ENCODE data around the gene MAP3K13. TPM values are rescaled to one million over a fixed set of nuclear protein-coding genes. Genes with fewer than 3 reads are reported as not detected.

Gene MAP3K13
- total and polyA plus RNA-seq, 2 of the 13 experiments (the other 11 are each of a cell fraction or from before 2014, with no cell fraction given) = 24.2 to 26.5 TPM

GRCh38 chr3:185340751-185341150 lies 22.2 kb upstream of the MAP3K13 start:
- DNase-seq (ENCODE audit: low spot score) (no peak), FAIRE-seq (no peak), ATAC-seq (no peak)
- H3K4me3 ChIP-seq (replicated peaks in 1 of 3; ENCODE audit: insufficient read depth in 1 of 3, low read depth in 2 of 3, low read length in 3 of 3) = no peak overlapping the region
- H3K27ac ChIP-seq (ENCODE audit: extremely low read length, insufficient read depth, low read length) = no peak overlapping the region
- H3K79me2 ChIP-seq (ENCODE audit: insufficient read depth, low read length) = peaks cover 56% of the 10 kb centered on the region
- H2AFZ ChIP-seq (ENCODE audit: low read length) = no peak overlapping the region
- in situ Hi-C loops (cut with HindIII; ENCODE audit: extremely low pct_ligation_motif_present, low pct_unique_long_range_greater_than_20kb) (no loop called here), intact Hi-C loops (cut with micrococcal nuclease; ENCODE audit: unreplicated experiment) (no loop called here)
- H3K4me2 ChIP-seq (ENCODE audit: low read depth, low read length) = no peak overlapping the region
- H3K4me1 ChIP-seq (ENCODE audit: insufficient read depth, low read length) = peaks cover 28% of the 10 kb centered on the region
- no peaks in the 10 kb centered on the region for H4K20me1 ChIP-seq (ENCODE audit: insufficient read depth, low read length)
- no TSS peak for BruUV-seq (replicated peaks)
- POLR2A ChIA-PET = no interaction called here
- no peak for TF ChIP-seq THAP9 (CRISPR knock-in tag; IDR thresholded peaks at IDR 0.05; ENCODE audit: borderline replicate concordance)
- no peak overlapping the region for H3K9ac ChIP-seq (ENCODE audit: insufficient read depth, low read depth, low read length)
- no peaks in the 10 kb centered on the region for H3K9me3 ChIP-seq (ENCODE audit: low read length)
- CTCF ChIA-PET (ENCODE audit: low intra/inter-chr PET ratio, low total read pairs) = no interaction called here
- peaks cover 1 to 8% of the 10 kb centered on the region in 2 experiments; a peak in 3 of 5 replicates for H3K36me3 ChIP-seq (replicated peaks in 1 of 2; ENCODE audit: control insufficient read depth in 1 of 2, insufficient read depth in 2 of 2, low read length in 2 of 2)
- WGBS (ENCODE audit: low lambda C conversion rate) = 94% methylated on average over 2 of the region's 2 CpGs
- H3K27me3 ChIP-seq (ENCODE audit: control insufficient read depth in 1 of 2, insufficient read depth in 2 of 2, low read length in 2 of 2) = no peaks in the 10 kb centered on the region

- Histone ChIP-seq H4K20me1 (ENCODE audit: insufficient read depth, low read length) (no peaks in the 10 kb centered on the region), H3K27me3 (ENCODE audit: control insufficient read depth in 1 of 2, insufficient read depth in 2 of 2, low read length in 2 of 2) (no peaks in the 10 kb centered on the region), H2AFZ (ENCODE audit: low read length) (no peak overlapping the region), H3K9ac (ENCODE audit: insufficient read depth, low read depth, low read length) (no peak overlapping the region), H3K27ac (ENCODE audit: extremely low read length, insufficient read depth, low read length) (no peak overlapping the region), H3K36me3 (replicated peaks in 1 of 2; ENCODE audit: control insufficient read depth in 1 of 2, insufficient read depth in 2 of 2, low read length in 2 of 2) (peaks cover 1 to 8% of the 10 kb centered on the region in 2 experiments; a peak in 3 of 5 replicates), H3K4me1 (ENCODE audit: insufficient read depth, low read length) (peaks cover 17% of the 10 kb centered on the region), H3K4me2 (ENCODE audit: low read depth, low read length) (no peak overlapping the region), H3K79me2 (ENCODE audit: insufficient read depth, low read length) (peaks cover 62% of the 10 kb centered on the region), H3K4me3 (replicated peaks in 1 of 3; ENCODE audit: insufficient read depth in 1 of 3, low read depth in 2 of 3, low read length in 3 of 3) (no peak overlapping the region), H3K9me3 (ENCODE audit: low read length) (no peaks in the 10 kb centered on the region)
- FAIRE-seq (no peak), ATAC-seq (no peak), DNase-seq (ENCODE audit: low spot score) (no peak)
- WGBS (ENCODE audit: low lambda C conversion rate) = 91% methylated on average over 4 of the region's 5 CpGs
- BruUV-seq (replicated peaks) = no TSS peak
- ChIA-PET CTCF (ENCODE audit: low intra/inter-chr PET ratio, low total read pairs) (no interaction called here), POLR2A (no interaction called here)
- in situ Hi-C loops (cut with HindIII; ENCODE audit: extremely low pct_ligation_motif_present, low pct_unique_long_range_greater_than_20kb) (no loop called here), intact Hi-C loops (cut with micrococcal nuclease; ENCODE audit: unreplicated experiment) (no loop called here)
- no peak for TF ChIP-seq ZNF703 (CRISPR knock-in tag; IDR thresholded peaks at IDR 0.05; ENCODE audit: borderline replicate concordance)
- no peak for TF ChIP-seq STAT5B (CRISPR knock-in tag; IDR thresholded peaks at IDR 0.05)
- no peak for TF ChIP-seq MXI1 (IDR thresholded peaks at IDR 0.05; ENCODE audit: borderline replicate concordance, low read depth, low read length)
- TF ChIP-seq ZNF343 (CRISPR knock-in tag; IDR thresholded peaks at IDR 0.05) = no peak
These were observed 21.1 kb upstream of the MAP3K13 start for GRCh38 chr3:185341616-185342458.

All from HepG2 (cell line).